Aorta (tissue), 5 donors: ENCODE results near the gene EPB41L2. TPM values are rescaled to one million over a fixed set of nuclear protein-coding genes. Genes with fewer than 3 reads are reported as not detected.
A peak's percentile ranks its signal among the peaks of the same experiment; 100 is the strongest.

Source experiments
- ATAC-seq: fragments of 200-7000 bp; cut with Tn5 transposase; one replicate; pipeline ENCODE4 v1.9.1; 2022; ENCODE audit warnings: moderate library complexity; ENCODE audit not compliant: low FRiP score
- DNase-seq, 2 donors: peaks; one replicate each; pipeline ENCODE4 v3.0.0-alpha.2; 2020
- H3K27ac ChIP-seq, 2 donors: one replicate each; pipeline ENCODE4 v1.5.1; 2013; ENCODE audit warnings: low read length in 2 of 2, mild to moderate bottlenecking in 2 of 2, moderate library complexity in 2 of 2, control low read depth in 1 of 2, inconsistent platforms in 1 of 2, low read depth in 1 of 2
- H3K27me3 ChIP-seq, 2 donors: one replicate each; pipeline ENCODE4 v1.6.1; 2013; ENCODE audit warnings: control low read depth in 1 of 2, low read length in 1 of 2, mild to moderate bottlenecking in 1 of 2, moderate library complexity in 1 of 2; ENCODE audit not compliant: insufficient read depth in 2 of 2, control insufficient read depth in 1 of 2
- H3K36me3 ChIP-seq, 2 donors: one replicate each; pipeline ENCODE4 v1.6.1; 2013; ENCODE audit warnings: control low read depth in 1 of 2, low read length in 1 of 2, mild to moderate bottlenecking in 1 of 2; ENCODE audit not compliant: insufficient read depth in 2 of 2, control insufficient read depth in 1 of 2
- H3K4me1 ChIP-seq, 2 donors: one replicate each; pipeline ENCODE4 v1.6.1; 2013; ENCODE audit warnings: low read length in 2 of 2, control low read depth in 1 of 2, mild to moderate bottlenecking in 1 of 2, moderate library complexity in 1 of 2; ENCODE audit not compliant: insufficient read depth in 2 of 2, control insufficient read depth in 1 of 2
- H3K4me3 ChIP-seq, 2 donors: one replicate each; pipeline ENCODE4 v1.5.1; 2013; ENCODE audit warnings: low read length in 2 of 2, control low read depth in 1 of 2, mild to moderate bottlenecking in 1 of 2
- H3K9me3 ChIP-seq: one replicate; pipeline ENCODE4 v1.6.1; 2013; ENCODE audit warnings: mild to moderate bottlenecking, low read length; ENCODE audit not compliant: control insufficient read depth
- WGBS, 2 donors: extraction: QIAGEN DNeasy Blood & Tissue Kit; methylation state at CpG; one replicate each; pipeline ENCODE4 v1.1.7; 2013; 5-methylcytosine and 5-hydroxymethylcytosine counted together
- intact Hi-C, 2 donors: fragments of 100-400 bp; cut with DNase I; formaldehyde crosslinking; loops; one replicate each; pipeline versions ENCODE4 v1.14.2 to v1.15.0; 2022
- polyA plus RNA-seq, 2 donors: library from polyadenylated mRNA; stranded (reverse); fragments of 200-250 nt; gene quantifications; one replicate each; pipeline ENCODE4 v1.2.3, GENCODE V29; 2013
- total RNA-seq, 2 donors: library from RNA; stranded (reverse); fragmentation: NEBNext Ultra II Directional; extraction: Animal tissue kit (Norgen Biotek cat#: 25700); gene quantifications; one replicate each; pipeline ENCODE4 v1.2.1, GENCODE V29; 2021
- donor health status: healthy with polysubstance abuse.
- donor health status: Bipolar disorder and iron deficiency.
- donor health status: DM: no; HTN: no; CAD: no.
- donor health status: DM: no; HTN: no; CAD: no.
- donor health status: DM: yes; HTN: yes; CAD: no.

EPB41L2 gene
- total and polyA plus RNA-seq, 4 donors = 36.1 to 340 (median 118) TPM

- no peaks in the 10 kb centered on the region for H3K27me3 ChIP-seq
- no peak for ATAC-seq
- no peak overlapping the region for H3K4me3 ChIP-seq
- H3K9me3 ChIP-seq = no peaks in the 10 kb centered on the region
- WGBS, 2 donors = 74 to 83% methylated on average over 6 of the region's 6 CpGs
- no peaks in the 10 kb centered on the region for H3K4me1 ChIP-seq
- no peaks in the 10 kb centered on the region for H3K36me3 ChIP-seq
- intact Hi-C loops = loop anchor here in 1 of 2 donors (10.0 kb wide), 1 partner anchor 103 kb away; no protein-coding TSS in a partner anchor
- no peak overlapping the region for H3K27ac ChIP-seq
- DNase-seq = no peak
Measured at GRCh38 chr6:131067521-131067920, 4.5 kb upstream of the EPB41L2 start.

- ATAC-seq (no peak), DNase-seq (no peak)
- no peaks in the 10 kb centered on the region for H3K9me3 ChIP-seq
- no peaks in the 10 kb centered on the region for H3K27me3 ChIP-seq
- H3K36me3 ChIP-seq = no peaks in the 10 kb centered on the region
- intact Hi-C loops = loop anchor here in 1 of 2 donors (10.0 kb wide), 1 partner anchor 101 kb away; no protein-coding TSS in a partner anchor
- no peak overlapping the region for H3K27ac ChIP-seq
- H3K4me3 ChIP-seq = no peak overlapping the region
- no peaks in the 10 kb centered on the region for H3K4me1 ChIP-seq
Measured at GRCh38 chr6:131065824-131066171, 2.8 kb upstream of the EPB41L2 start.

DNA sequence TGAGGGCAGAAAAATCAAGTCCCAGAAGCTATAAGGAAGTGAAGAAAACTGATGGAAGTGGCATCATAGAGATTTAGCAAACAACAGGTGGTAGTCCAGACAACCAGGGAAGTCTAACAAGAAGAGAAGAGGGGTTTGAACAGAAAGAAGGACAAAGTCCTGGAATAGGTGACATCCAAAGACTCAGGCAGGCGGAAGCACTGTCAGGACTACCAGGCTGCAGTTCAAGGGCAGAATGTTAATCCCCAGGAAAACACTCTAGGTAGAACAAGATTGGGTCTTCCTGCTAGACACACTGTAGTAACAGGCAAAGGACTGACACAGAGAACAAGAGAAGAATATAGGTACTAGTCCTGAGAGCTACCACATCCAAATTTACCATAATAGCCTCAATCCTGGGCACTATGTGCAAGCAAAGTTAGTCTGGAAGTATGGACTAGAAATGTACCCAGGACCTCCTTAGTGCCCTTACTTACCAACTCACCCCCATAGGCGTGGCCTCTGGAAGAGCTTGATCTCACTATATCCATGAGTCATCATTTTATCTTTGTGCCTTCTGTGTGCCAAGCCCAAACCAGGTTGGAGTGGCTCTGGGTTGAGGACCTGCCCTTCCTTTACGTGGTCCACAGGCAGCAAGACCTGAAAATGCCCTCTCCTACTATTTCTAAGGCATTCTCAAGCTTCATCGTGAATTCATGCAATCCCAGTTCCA, 2.2 kb upstream of the EPB41L2 start:
- no peak for DNase-seq
- Histone ChIP-seq H3K27me3 (no peaks in the 10 kb centered on the region), H3K27ac (no peak overlapping the region), H3K4me3 (no peak overlapping the region), H3K36me3 (no peaks in the 10 kb centered on the region), H3K9me3 (no peaks in the 10 kb centered on the region), H3K4me1 (no peaks in the 10 kb centered on the region)
- intact Hi-C loops = loop anchor here in 1 of 2 donors (10.0 kb wide), 1 partner anchor 100 kb away; no protein-coding TSS in a partner anchor
- no peak for ATAC-seq
- WGBS, 2 donors = 92 to 93% methylated on average over 4 of the region's 4 CpGs

- Histone ChIP-seq H3K27ac (peak overlapping the region in 1 of 2 donors; percentile 71), H3K36me3 (no peaks in the 10 kb centered on the region), H3K4me3 (peak overlapping the region; percentile 67 to 88), H3K4me1 (no peaks in the 10 kb centered on the region), H3K9me3 (no peaks in the 10 kb centered on the region), H3K27me3 (no peaks in the 10 kb centered on the region)
- intact Hi-C loops = loop anchor here (5.0 to 10.0 kb wide), 3 partner anchors 62 to 177 kb away; no protein-coding TSS in a partner anchor
- DNase-seq = no peak
- 11 to 14% methylated on average over 8 of the region's 8 CpGs for WGBS, 2 donors
- ATAC-seq = no peak
Measured at GRCh38 chr6:131063764-131064272, 773 bp upstream of the EPB41L2 start.

- DNase-seq = peak; percentile 61 to 82
- Histone ChIP-seq H3K27ac (no peak overlapping the region), H3K4me1 (no peaks in the 10 kb centered on the region), H3K4me3 (peak overlapping the region; percentile 67 to 88), H3K27me3 (no peaks in the 10 kb centered on the region), H3K9me3 (no peaks in the 10 kb centered on the region), H3K36me3 (no peaks in the 10 kb centered on the region)
- WGBS, 2 donors = 0% methylated on average over 51 to 84 of the region's 84 CpGs
- ATAC-seq = peak; percentile 45
- intact Hi-C loops = loop anchor here (5.0 to 10.0 kb wide), 3 partner anchors 60 to 175 kb away; no protein-coding TSS in a partner anchor
Measured at GRCh38 chr6:131062241-131063027, 611 bp downstream of the EPB41L2 start.

GRCh38 chr6:131061751-131062119, 1.3 kb downstream of the EPB41L2 start:
- Histone ChIP-seq H3K4me3 (peak overlapping the region; percentile 67 to 88), H3K4me1 (no peaks in the 10 kb centered on the region), H3K27ac (no peak overlapping the region), H3K36me3 (no peaks in the 10 kb centered on the region), H3K9me3 (no peaks in the 10 kb centered on the region), H3K27me3 (no peaks in the 10 kb centered on the region)
- WGBS, 2 donors = 14 to 19% methylated on average over 10 of the region's 10 CpGs
- intact Hi-C loops = loop anchor here (5.0 to 10.0 kb wide), 3 partner anchors 59 to 174 kb away; no protein-coding TSS in a partner anchor
- DNase-seq (no peak), ATAC-seq (no peak)

- DNase-seq = no peak
- no peak overlapping the region for H3K27ac ChIP-seq
- no peaks in the 10 kb centered on the region for H3K27me3 ChIP-seq
- intact Hi-C loops = loop anchor here (5.0 to 10.0 kb wide), 3 partner anchors 59 to 174 kb away; no protein-coding TSS in a partner anchor
- peak overlapping the region; percentile 67 to 88 for H3K4me3 ChIP-seq
- no peaks in the 10 kb centered on the region for H3K4me1 ChIP-seq
- H3K9me3 ChIP-seq = no peaks in the 10 kb centered on the region
- 55 to 57% methylated on average over 9 of the region's 9 CpGs for WGBS, 2 donors
- ATAC-seq = no peak
- no peaks in the 10 kb centered on the region for H3K36me3 ChIP-seq
Measured at GRCh38 chr6:131061041-131061750, 1.8 kb downstream of the EPB41L2 start.

GRCh38 chr6:131060311-131060710, 2.7 kb downstream of the EPB41L2 start:
- WGBS, 2 donors = 55 to 57% methylated on average over 3 of the region's 3 CpGs
- Histone ChIP-seq H3K36me3 (no peaks in the 10 kb centered on the region), H3K27ac (no peak overlapping the region), H3K9me3 (no peaks in the 10 kb centered on the region), H3K27me3 (no peaks in the 10 kb centered on the region), H3K4me3 (no peak overlapping the region), H3K4me1 (no peaks in the 10 kb centered on the region)
- no peak for DNase-seq
- no peak for ATAC-seq
- intact Hi-C loops = loop anchor here (5.0 to 10.0 kb wide), 3 partner anchors 58 to 173 kb away; no protein-coding TSS in a partner anchor
